HCT116 (cell line): ENCODE results near the gene HAGH.

ENCODE experiments used
- CTCF ChIP-seq, 3 experiments: fragments of 200-600 bp in 1 of 3; sonication (generic) in 1 of 3; IDR thresholded peaks in 2 of 3; conservative IDR thresholded peaks in 1 of 3; 2 replicates each; pipeline ENCODE4 v1.5.1; 2012 to 2017; ENCODE audit warnings: low read depth in 2 of 3, low read length in 2 of 3, antibody characterized with exemption in 1 of 3, borderline replicate concordance in 1 of 3, control low read depth in 1 of 3, mild to moderate bottlenecking in 1 of 3, mixed read lengths in 1 of 3, mixed run types in 1 of 3, moderate library complexity in 1 of 3; ENCODE audit not compliant: insufficient read depth in 1 of 3
- POLR2AphosphoS5 ChIP-seq: IDR thresholded peaks from 2 replicates; pipeline ENCODE4 v1.6.1; 2011; ENCODE audit warnings: mild to moderate bottlenecking, low read depth, low read length, moderate library complexity

GRCh38 chr16:1772362-1772907 is 54.2 kb downstream of the HAGH start, which contains the start of gene EME2:
- no peak for TF ChIP-seq CTCF (IDR thresholded peaks at IDR 0.05 in 2 of 3, conservative IDR thresholded peaks at IDR 0.05 in 1 of 3; ENCODE audit: borderline replicate concordance in 1 of 3, insufficient read depth in 1 of 3, low read depth in 2 of 3, low read length in 2 of 3)
- TF ChIP-seq POLR2AphosphoS5: no peak
